Gastroesophageal sphincter (tissue), 3 donors: Measurements from ENCODE around the gene LTBR.

Experiments
- CTCF ChIP-seq, 4 experiments: fragments of 200-600 bp in 2 of 4; fragments of 450-650 bp in 2 of 4; sonication (generic) in 1 of 4; IDR thresholded peaks; one replicate each; pipeline ENCODE4 v1.5.1; 2017 to 2019; ENCODE audit warnings: antibody characterized with exemption in 4 of 4, mild to moderate bottlenecking in 2 of 4, moderate library complexity in 2 of 4
- POLR2A ChIP-seq, 2 donors: fragments of 450-650 bp; IDR thresholded peaks; one replicate each; pipeline ENCODE4 v1.6.1; 2017; ENCODE audit warnings: antibody characterized with exemption in 2 of 2, mild to moderate bottlenecking in 2 of 2, moderate library complexity in 1 of 2

GRCh38 chr12:6387541-6387940, 3.6 kb downstream of the LTBR start:
- no peak for TF ChIP-seq CTCF (IDR thresholded peaks at IDR 0.05)
- no peak for TF ChIP-seq POLR2A (IDR thresholded peaks at IDR 0.05)
